Osteoblast (primary cell): ENCODE measurements around the gene TSPAN3. TPM values are rescaled to one million over a fixed set of nuclear protein-coding genes. Genes with fewer than 3 reads are reported as not detected.

Experiments
- DNase-seq: peaks from one replicate; pipeline ENCODE4 v3.0.0; 2011; ENCODE audit warnings: low spot score, mixed read lengths; ENCODE audit not compliant: insufficient read length; ENCODE audit errors: missing footprints
- H2AFZ ChIP-seq: 2 replicates; pipeline ENCODE4 v1.6.0; 2011; ENCODE audit warnings: mild to moderate bottlenecking, low read length
- H3K27ac ChIP-seq: 2 replicates; pipeline ENCODE4 v1.5.1; 2011; ENCODE audit warnings: mild to moderate bottlenecking, low read depth, low read length, moderate library complexity
- H3K27me3 ChIP-seq: 2 replicates; pipeline ENCODE4 v1.6.0; 2012; ENCODE audit warnings: mild to moderate bottlenecking, control low read depth, inconsistent platforms, low read length, moderate library complexity; ENCODE audit not compliant: insufficient read depth
- H3K36me3 ChIP-seq: 2 replicates; pipeline ENCODE4 v1.5.1; 2011; ENCODE audit warnings: mild to moderate bottlenecking, low read length, control low read depth, moderate library complexity; ENCODE audit not compliant: insufficient read depth
- H3K4me1 ChIP-seq: 2 replicates; pipeline ENCODE4 v1.5.1; 2011; ENCODE audit warnings: mild to moderate bottlenecking, low read length, control low read depth, moderate library complexity; ENCODE audit not compliant: insufficient read depth
- H3K4me2 ChIP-seq: 2 replicates; pipeline ENCODE4 v1.6.0; 2011; ENCODE audit warnings: mild to moderate bottlenecking, low read length; ENCODE audit not compliant: insufficient read depth
- H3K4me3 ChIP-seq: fragments of 200-600 bp; sonication (generic); 3 replicates; pipeline ENCODE4 v1.5.1; 2012; ENCODE audit warnings: mild to moderate bottlenecking, low read length, inconsistent platforms; ENCODE audit not compliant: insufficient read depth
- H3K79me2 ChIP-seq: 2 replicates; pipeline ENCODE4 v1.6.0; 2012; ENCODE audit warnings: mild to moderate bottlenecking, low read length, control low read depth, inconsistent platforms; ENCODE audit not compliant: insufficient read depth
- H3K9me3 ChIP-seq: 2 replicates; pipeline ENCODE4 v1.5.1; 2011; ENCODE audit warnings: low read depth, low read length, control low read depth
- H4K20me1 ChIP-seq: 2 replicates; pipeline ENCODE4 v1.6.0; 2012; ENCODE audit warnings: mild to moderate bottlenecking, low read length, control low read depth; ENCODE audit not compliant: insufficient read depth
- total RNA-seq: library from RNA; depleted of rRNA; stranded (reverse); fragments of >200 nt; gene quantifications from 2 replicates; pipeline ENCODE4 v1.2.3, GENCODE V29; 2012
- TF ChIP-seq, protein P1 (sequence below): IDR thresholded peaks from 2 replicates; pipeline ENCODE4 v1.5.1; 2011; ENCODE audit warnings: mild to moderate bottlenecking, low read depth, low read length, moderate library complexity; ENCODE audit errors: extremely low read depth

Gene TSPAN3
- total RNA-seq, 1 donor: 235 TPM

DNA sequence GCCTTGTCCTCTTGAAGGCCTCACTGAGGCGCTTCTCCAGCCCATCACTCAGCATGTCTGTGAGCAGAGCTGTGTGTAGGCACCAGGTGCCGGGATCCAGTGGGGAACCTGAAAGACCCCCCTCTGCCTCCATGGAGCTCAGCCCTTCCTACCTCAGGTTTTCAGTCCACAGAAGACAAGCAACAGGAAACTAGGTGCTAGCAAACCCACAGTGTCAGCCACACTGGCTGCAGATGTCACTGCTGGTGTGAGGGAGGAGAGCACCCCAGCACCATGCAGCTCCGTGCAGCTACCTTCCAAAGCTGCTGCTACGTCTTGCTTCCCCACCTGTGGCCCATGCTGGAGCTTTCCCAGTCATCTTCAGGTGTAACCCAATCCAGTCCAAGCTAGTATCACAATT is 58.0 kb downstream of the TSPAN3 start:
- H3K36me3 ChIP-seq: no peaks in the 10 kb centered on the region
- no peaks in the 10 kb centered on the region for H3K79me2 ChIP-seq
- no peak overlapping the region for H3K4me3 ChIP-seq
- H3K27me3 ChIP-seq: peaks cover 4% of the 10 kb centered on the region
- H2AFZ ChIP-seq: no peak overlapping the region
- no peak overlapping the region for H3K27ac ChIP-seq
- H3K9me3 ChIP-seq: no peaks in the 10 kb centered on the region
- no peak overlapping the region for H3K4me2 ChIP-seq
- peak; percentile 66 for DNase-seq
- no peaks in the 10 kb centered on the region for H4K20me1 ChIP-seq
- no peaks in the 10 kb centered on the region for H3K4me1 ChIP-seq
- TF ChIP-seq, protein P1, sequence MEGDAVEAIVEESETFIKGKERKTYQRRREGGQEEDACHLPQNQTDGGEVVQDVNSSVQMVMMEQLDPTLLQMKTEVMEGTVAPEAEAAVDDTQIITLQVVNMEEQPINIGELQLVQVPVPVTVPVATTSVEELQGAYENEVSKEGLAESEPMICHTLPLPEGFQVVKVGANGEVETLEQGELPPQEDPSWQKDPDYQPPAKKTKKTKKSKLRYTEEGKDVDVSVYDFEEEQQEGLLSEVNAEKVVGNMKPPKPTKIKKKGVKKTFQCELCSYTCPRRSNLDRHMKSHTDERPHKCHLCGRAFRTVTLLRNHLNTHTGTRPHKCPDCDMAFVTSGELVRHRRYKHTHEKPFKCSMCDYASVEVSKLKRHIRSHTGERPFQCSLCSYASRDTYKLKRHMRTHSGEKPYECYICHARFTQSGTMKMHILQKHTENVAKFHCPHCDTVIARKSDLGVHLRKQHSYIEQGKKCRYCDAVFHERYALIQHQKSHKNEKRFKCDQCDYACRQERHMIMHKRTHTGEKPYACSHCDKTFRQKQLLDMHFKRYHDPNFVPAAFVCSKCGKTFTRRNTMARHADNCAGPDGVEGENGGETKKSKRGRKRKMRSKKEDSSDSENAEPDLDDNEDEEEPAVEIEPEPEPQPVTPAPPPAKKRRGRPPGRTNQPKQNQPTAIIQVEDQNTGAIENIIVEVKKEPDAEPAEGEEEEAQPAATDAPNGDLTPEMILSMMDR: no peak

DNA sequence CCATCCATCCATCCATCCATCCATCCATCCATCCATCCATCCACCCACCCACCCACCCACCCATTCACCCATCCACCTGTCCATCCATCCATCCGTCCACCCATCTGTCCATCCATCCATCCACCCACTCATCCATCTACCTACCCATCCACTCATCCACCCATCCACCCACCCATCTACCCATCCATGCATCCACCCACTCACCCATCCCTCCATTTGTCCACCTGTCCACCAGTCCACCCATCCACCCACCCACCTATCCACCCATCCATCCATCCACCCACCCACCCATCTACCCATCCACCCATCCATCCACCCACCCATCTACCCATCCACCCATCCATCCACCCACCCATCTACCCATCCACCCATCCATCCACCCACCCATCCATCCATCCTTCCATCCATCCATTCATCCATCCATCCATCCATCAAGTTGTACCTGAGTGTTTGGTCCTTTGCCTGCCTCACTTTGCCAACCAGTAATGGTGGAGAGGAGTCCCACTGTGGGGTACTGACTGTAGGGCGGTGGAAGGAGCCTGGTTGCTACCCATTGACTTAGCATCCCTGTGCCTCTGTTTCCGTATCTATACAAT is 58.7 kb downstream of the TSPAN3 start:
- peak; percentile 65 for DNase-seq
- H3K36me3 ChIP-seq: no peaks in the 10 kb centered on the region
- H3K27ac ChIP-seq: no peak overlapping the region
- H3K4me1 ChIP-seq: no peaks in the 10 kb centered on the region
- no peak overlapping the region for H3K4me3 ChIP-seq
- H3K79me2 ChIP-seq: no peaks in the 10 kb centered on the region
- no peaks in the 10 kb centered on the region for H3K9me3 ChIP-seq
- no peak overlapping the region for H2AFZ ChIP-seq
- H3K27me3 ChIP-seq: peaks cover 6% of the 10 kb centered on the region
- TF ChIP-seq, protein P1: no peak
- H3K4me2 ChIP-seq: no peak overlapping the region
- no peaks in the 10 kb centered on the region for H4K20me1 ChIP-seq

DNA sequence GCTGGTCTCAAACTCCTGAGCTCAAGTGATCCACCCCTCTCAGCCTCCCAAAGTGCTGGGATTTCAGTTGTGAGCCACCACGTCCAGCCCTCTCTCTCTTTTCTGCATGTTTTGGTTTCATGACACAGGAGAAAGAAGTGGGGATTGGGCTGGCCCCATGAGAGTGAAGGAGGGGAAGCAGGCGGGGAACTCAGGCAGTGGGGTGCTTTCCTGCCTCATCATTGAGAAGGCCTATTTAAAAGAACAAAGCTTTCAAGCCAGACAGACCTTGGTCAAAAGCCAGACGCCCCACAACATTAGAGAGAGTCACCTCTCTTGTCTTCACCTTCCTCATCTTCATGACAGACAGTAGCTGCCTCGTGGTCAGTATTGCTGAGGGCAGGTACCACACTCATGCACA is 60.1 kb downstream of the TSPAN3 start:
- no peak overlapping the region for H2AFZ ChIP-seq
- H3K4me1 ChIP-seq: no peaks in the 10 kb centered on the region
- no peak overlapping the region for H3K4me3 ChIP-seq
- H3K9me3 ChIP-seq: no peaks in the 10 kb centered on the region
- peak; percentile 37 for DNase-seq
- no peaks in the 10 kb centered on the region for H3K36me3 ChIP-seq
- TF ChIP-seq, protein P1: no peak
- no peaks in the 10 kb centered on the region for H3K79me2 ChIP-seq
- peaks cover 9% of the 10 kb centered on the region for H3K27me3 ChIP-seq
- H4K20me1 ChIP-seq: no peaks in the 10 kb centered on the region
- no peak overlapping the region for H3K27ac ChIP-seq
- no peak overlapping the region for H3K4me2 ChIP-seq

DNA sequence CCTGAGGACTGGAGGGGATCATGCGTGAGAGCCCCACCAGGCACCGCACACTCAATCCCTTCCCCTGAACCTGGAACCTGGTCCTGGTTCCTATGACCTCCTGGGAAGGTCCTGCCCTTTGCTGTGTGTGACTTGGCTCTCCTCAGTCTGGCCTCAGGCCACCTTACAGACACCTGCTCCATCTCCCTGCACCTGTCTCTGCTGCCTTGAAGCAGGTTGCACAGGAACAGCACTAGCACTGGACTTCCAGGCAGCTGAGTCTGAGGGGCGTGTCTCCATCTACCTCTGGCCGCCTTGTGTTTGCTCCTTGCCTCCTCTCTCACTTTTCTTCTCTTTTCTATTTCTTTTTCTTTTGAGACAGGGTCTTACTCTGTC is 60.6 kb downstream of the TSPAN3 start:
- TF ChIP-seq, protein P1: no peak
- Histone ChIP-seq H2AFZ (no peak overlapping the region), H3K27ac (no peak overlapping the region), H3K9me3 (no peaks in the 10 kb centered on the region), H3K36me3 (no peaks in the 10 kb centered on the region), H3K4me1 (no peaks in the 10 kb centered on the region), H3K79me2 (no peaks in the 10 kb centered on the region), H4K20me1 (no peaks in the 10 kb centered on the region), H3K4me2 (no peak overlapping the region), H3K27me3 (peaks cover 9% of the 10 kb centered on the region), H3K4me3 (no peak overlapping the region)
- DNase-seq: peak; percentile 39
